DMS53 (cell line): ENCODE measurements around the gene MYPN.
A peak's percentile ranks its signal among the peaks of the same experiment; 100 is the strongest.
"Not testable (repeated sequence)": the region's sequence is repeated elsewhere in the genome, so short reads cannot be mapped to it uniquely, and the experiment has no call there.

Experiments
- DNase-seq: peaks from one replicate; lab custom pipeline; 2025; lab: John Stamatoyannopoulos, UW

The MYPN gene

DNA sequence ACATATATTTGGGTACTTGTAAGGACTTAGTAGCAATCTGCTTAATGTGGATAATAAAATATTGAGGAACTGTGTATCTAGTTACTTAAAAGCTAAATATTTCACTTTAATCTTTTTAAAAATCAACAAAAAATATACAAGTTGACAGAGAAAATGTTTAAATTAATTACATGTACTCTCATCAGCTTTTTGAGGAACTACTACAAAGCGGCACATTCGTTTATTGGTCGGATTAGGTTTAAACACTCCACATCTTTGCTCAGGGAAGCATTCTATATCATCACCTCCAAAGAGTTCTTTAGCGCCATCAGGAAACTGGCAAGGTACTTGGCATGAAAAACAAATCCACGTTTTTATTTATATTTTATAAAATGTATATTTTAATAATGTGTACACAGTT, 121.0 kb downstream of the MYPN start:
- peak; percentile 49 for DNase-seq

DNA sequence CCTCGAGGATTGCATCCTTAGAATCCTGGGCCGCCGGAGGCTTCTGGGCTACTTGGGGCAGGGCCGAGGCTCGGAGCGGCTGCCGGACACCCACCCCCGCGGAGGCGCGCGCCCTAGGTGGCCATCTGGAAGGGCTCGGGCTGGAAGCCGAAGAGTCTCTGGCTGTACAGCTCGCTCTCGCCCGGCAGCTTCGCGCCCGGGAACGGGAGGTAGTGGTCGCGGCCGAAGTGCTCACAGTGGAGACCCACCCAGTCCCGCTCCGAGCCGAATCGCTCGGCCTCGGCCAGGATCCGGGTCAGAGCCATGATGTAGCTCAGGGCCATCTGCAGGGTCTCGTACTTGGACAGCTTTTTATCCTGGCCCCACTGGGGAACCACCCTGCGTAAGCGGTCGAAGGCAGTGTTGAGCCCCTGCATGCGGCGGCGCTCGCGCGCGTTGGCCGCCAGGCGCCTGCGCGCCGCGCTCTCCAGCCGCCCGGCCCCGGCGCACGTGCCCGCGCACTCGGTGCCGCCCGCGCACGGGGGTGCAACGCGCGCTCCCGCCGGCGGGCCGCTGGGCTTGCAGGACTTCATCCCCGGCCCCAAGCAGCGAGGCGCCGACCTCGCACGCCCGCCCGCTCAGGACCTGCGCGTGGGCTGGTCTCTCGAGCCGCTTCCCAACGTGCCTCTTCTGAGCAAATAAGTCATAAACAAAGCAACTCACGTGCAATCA, 122.0 kb downstream of the MYPN start:
- DNase-seq = peak; percentile 93

- no peak for DNase-seq
Measured at GRCh38 chr10:68231817-68232251, 122.5 kb downstream of the MYPN start, which contains the start of gene ATOH7. Gene ATOH7 (minus strand): TSS chr10:68232113. CDS start chr10:68231677, 436 bp downstream.

DNA sequence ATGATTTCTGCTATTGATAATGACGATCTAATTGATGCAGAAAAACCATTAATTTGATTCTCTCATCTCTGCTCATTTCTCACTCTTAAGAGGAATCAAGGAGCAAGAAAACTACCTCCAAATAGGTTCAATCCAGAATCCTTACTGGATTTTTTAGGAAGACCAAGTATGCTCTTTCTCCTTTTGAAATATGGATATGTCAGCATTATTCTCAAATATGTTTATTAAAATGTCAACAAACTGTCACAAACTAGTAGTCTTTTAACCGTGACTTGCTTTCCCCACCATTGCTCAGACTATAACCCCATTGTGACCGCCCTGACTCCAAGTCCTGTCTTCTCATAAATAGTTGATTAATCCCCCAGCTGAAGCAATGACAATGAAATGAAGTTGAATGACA, 123.8 kb downstream of the MYPN start:
- DNase-seq = no peak

GRCh38 chr10:68235111-68235510, 125.8 kb downstream of the MYPN start:
- no peak for DNase-seq

- DNase-seq = no peak
Measured at GRCh38 chr10:68235581-68235980, 126.3 kb downstream of the MYPN start.

DNA sequence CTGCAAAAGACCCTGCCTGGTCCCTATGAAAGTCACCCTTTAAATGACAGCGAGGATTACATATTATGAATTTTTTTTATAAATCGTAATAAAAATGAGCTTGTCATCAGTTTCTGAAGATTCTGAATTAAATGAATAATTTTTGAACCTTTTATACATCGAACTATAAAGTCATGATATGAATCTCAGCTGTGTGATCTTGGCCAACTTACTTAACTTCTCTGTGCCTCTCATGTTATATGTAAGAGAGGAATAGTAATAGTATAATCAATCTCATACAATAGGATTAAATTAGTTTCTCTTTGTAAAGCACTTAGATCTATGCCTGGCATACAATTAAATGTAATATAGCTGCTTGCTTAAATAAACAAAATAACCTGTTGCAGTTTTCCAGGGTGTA, 127.9 kb downstream of the MYPN start:
- DNase-seq = no peak

- no peak for DNase-seq
Measured at GRCh38 chr10:68238371-68238770, 129.1 kb downstream of the MYPN start.

DNA sequence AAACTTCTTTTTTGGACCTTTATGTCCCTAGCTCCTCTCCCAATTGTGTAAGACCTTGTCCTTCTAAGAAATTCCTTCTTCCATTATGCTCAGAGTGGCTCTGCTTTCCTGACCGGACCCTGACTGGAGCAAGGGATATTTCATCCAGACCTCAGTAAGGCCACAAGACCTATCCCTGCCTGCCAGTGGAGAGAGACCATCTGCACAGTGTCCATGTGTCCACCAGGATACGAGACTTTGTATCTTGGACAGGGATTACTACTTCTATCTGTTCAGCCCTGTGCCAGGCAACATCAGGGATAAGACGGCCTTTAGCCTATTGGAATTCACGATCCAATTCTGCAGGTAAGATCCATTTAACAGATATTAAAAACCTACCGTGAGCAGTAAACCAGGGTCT, 129.8 kb downstream of the MYPN start:
- no peak for DNase-seq

DNA sequence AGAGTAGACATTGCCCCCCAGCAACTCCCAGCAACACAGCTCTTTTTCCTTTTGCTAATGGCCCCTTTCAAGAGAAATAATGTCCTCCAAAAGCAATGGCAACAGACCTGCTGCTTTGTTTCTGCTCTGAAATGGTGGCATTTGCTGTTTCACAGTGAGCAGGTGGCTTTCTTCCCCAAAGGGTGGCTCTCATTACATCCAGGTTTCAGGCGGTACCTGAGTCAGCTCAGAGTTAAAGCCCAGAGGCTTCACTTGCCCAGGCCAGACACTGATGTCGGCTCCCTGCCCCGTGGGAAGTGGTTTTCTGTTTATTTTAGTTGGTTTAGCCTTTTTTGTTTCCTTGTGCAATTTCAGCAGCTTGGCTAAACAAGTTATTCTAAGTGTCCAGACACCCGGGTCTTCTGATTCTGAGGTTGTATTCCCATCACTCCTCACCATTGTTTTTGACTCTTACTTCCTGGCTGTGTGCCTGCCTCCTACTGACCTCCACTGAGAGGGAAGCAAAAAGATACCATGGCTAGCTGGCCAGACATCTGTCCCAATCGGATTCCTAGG, 130.4 kb downstream of the MYPN start:
- DNase-seq = no peak

- DNase-seq = no peak
Measured at GRCh38 chr10:68242051-68242450, 132.8 kb downstream of the MYPN start.

DNA sequence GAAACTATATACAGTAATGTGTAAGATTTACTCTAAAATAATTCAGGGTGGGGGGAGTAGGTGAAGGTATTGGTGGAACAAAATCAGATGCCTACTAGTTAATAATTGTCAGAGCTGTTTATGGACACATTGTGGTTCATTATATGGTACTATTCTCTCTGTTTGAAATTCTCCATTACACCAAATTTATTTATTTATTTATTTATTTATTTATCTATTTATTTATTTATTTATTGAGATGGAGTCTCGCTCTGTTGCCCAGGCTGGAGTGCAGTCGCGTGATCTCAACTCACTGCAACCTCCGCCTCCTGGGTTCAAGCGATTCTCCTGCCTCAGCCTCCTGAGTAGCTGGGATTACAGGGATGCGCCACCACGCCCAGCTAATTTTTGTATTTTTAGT, 137.1 kb downstream of the MYPN start:
- not testable (repeated sequence) for DNase-seq

GRCh38 chr10:68247931-68248330, 138.6 kb downstream of the MYPN start:
- DNase-seq = no peak

DNA sequence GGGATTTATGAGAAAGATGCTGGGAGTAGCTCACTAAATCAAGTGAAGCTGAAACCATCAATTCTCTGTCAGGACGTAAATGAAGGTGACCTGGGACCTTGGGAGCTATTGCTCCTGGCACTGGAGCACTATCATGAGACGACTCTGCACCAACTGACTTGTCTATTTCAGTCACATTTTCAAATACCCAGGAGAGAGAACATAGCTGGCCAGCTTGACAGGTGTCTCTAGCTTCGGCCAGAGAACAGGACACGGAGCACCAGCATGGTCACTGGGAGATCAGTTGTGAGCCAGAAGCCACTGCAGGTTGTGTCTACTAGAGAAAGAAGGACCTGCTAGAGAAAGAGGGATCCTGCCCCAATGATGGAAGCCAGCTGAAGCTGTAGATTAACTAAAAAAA, 140.0 kb downstream of the MYPN start:
- DNase-seq = no peak

DNA sequence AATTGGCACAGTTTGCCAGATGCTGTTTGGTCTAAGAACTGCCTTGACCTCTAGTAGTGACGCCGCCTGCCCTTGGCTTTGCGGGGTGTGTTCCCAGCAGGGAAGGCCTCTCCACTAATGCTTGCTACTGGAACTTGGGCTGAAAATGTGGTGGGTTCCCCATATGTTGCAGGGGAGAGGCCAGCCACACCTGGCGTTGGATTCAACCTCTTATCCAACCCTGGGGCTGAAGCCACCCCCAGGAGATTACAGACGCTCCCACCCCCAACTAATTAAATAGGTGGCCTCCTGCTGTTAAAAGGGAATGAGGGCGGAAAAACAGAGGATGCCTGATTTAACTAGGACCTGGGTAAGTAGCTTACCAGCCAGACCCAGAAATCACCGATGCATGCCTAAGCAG, 141.9 kb downstream of the MYPN start:
- no peak for DNase-seq

- DNase-seq = no peak
Measured at GRCh38 chr10:68251625-68252495, 142.6 kb downstream of the MYPN start.

GRCh38 chr10:68253346-68253745, 144.1 kb downstream of the MYPN start:
- DNase-seq = no peak

GRCh38 chr10:68261132-68261856, 152.0 kb downstream of the MYPN start:
- DNase-seq = no peak
